Activated naive CD8-positive, alpha-beta T cell treated with anti-CD3 and anti-CD28 coated beads, Interleukin-2, amount 10 ng/mL, durations not matched to agents 7 days and 5 days (primary cell): ENCODE data around the gene DCC. TPM values are rescaled to one million over a fixed set of nuclear protein-coding genes. Genes with fewer than 3 reads are reported as not detected.

Experiments
- ATAC-seq: fragments of 150-1000 bp; cut with Tn5 transposase; one replicate; pipeline ENCODE4 v1.10.0; 2021; ENCODE audit warnings: low read depth, moderate library complexity
- POLR2A ChIA-PET: fragments of 350-600 bp; sonication (Branson Sonifier 250); formaldehyde crosslinking; loops from one replicate; lab custom pipeline; 2021; ENCODE audit warnings: antibody characterized with exemption; lab: Charles Lee
- DNase-seq: peaks from one replicate; pipeline ENCODE4 v3.0.0; 2021
- H3K27ac Mint-ChIP-seq: one replicate; pipeline ENCODE4 v1.8.0; 2022; ENCODE audit warnings: mild to moderate bottlenecking, mixed read lengths
- H3K27me3 Mint-ChIP-seq: one replicate; pipeline ENCODE4 v1.8.0; 2022; ENCODE audit warnings: mild to moderate bottlenecking, moderate library complexity, mixed read lengths
- H3K36me3 Mint-ChIP-seq: one replicate; pipeline ENCODE4 v1.8.0; 2021; ENCODE audit warnings: mild to moderate bottlenecking, mixed read lengths
- H3K4me1 Mint-ChIP-seq: one replicate; pipeline ENCODE4 v1.8.0; 2021; ENCODE audit warnings: mixed read lengths
- H3K4me3 Mint-ChIP-seq: one replicate; pipeline ENCODE4 v1.8.0; 2022; ENCODE audit warnings: mild to moderate bottlenecking, moderate library complexity, mixed read lengths
- H3K9me3 Mint-ChIP-seq: one replicate; pipeline ENCODE4 v1.8.0; 2021; ENCODE audit warnings: mixed read lengths
- total RNA-seq, 2 experiments: library from RNA; stranded (reverse); gene quantifications; one replicate each; pipeline ENCODE4 v1.2.3, GENCODE V29; 2021

Gene DCC
- total RNA-seq, 2 experiments from 2014 or later: not detected

DNA sequence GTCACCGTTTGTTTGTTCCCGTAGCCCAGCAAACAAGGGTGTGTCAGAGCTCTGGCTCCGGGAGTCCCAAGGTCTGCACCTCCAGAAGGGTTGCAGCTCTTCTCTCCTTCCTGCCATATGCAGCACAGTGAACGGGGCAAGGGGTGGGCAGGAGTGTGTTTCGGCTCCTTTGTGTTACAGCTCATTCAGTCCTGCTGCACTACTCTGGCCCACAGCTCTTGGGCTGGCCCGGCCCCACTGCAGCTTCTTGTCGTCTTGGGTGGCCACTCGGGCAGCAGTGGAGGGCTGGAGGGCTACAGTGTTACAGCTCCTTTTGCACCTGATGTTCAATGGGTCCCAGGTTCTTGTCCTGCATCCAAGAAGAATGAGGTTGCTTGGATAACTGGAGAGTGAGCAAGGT, 408.3 kb downstream of the DCC start:
- H3K27me3 Mint-ChIP-seq: no peaks in the 10 kb centered on the region
- H3K9me3 Mint-ChIP-seq: peaks cover 1% of the 10 kb centered on the region
- DNase-seq: no peak
- no peak for ATAC-seq
- no peak overlapping the region for H3K4me3 Mint-ChIP-seq
- H3K27ac Mint-ChIP-seq: no peak overlapping the region
- POLR2A ChIA-PET: no interaction called here
- H3K36me3 Mint-ChIP-seq: no peaks in the 10 kb centered on the region
- no peaks in the 10 kb centered on the region for H3K4me1 Mint-ChIP-seq

DNA sequence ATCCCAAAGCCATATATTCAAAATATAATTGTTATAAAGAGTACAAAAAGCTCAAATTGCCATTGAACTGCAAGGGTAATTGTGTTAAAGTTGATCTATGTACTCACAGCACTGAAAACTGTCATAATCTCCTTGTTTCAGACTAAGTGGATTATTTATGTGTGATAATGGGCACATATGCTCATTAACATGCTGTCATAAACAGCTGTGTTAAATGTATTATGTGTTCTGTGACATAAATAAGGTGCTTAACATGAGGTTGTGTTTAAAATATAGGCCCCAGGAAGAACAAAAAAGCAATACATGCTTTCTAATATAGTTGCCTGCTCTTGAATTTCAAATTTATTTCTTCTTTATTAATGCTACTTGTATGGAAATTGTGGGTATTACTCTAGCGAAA, 409.5 kb downstream of the DCC start:
- no peaks in the 10 kb centered on the region for H3K4me1 Mint-ChIP-seq
- no peak overlapping the region for H3K4me3 Mint-ChIP-seq
- DNase-seq (no peak), ATAC-seq (no peak)
- H3K36me3 Mint-ChIP-seq: no peaks in the 10 kb centered on the region
- no peak overlapping the region for H3K27ac Mint-ChIP-seq
- H3K9me3 Mint-ChIP-seq: peaks cover 1% of the 10 kb centered on the region
- H3K27me3 Mint-ChIP-seq: no peaks in the 10 kb centered on the region
- POLR2A ChIA-PET: no interaction called here

DNA sequence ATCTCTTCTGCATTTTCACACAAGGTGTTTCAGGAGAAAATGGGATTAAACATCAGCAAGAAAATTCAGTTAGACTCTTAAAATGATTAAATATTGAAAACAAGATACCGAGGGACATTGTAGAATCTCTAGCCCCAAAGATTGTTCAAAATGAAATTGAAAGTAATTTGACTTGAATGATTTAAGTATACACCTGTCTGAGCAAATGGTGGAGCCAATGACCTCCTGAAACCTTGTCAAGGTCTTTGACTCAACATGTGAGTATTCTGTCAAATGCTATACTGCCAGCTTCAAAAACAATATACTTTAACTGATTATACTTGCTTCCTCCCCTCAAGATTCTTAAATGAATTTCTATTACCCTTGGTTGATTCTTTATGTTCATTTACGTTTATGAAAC, 411.0 kb downstream of the DCC start:
- Mint-ChIP-seq H3K4me3 (no peak overlapping the region), H3K9me3 (peaks cover 1% of the 10 kb centered on the region), H3K27ac (no peak overlapping the region), H3K27me3 (no peaks in the 10 kb centered on the region), H3K4me1 (no peaks in the 10 kb centered on the region), H3K36me3 (no peaks in the 10 kb centered on the region)
- no peak for DNase-seq
- no peak for ATAC-seq
- POLR2A ChIA-PET: no interaction called here

GRCh38 chr18:52764316-52764715, 424.3 kb downstream of the DCC start:
- no peak for ATAC-seq
- no peak overlapping the region for H3K27ac Mint-ChIP-seq
- H3K9me3 Mint-ChIP-seq: peaks cover 5% of the 10 kb centered on the region
- DNase-seq: no peak
- POLR2A ChIA-PET: no interaction called here
- no peaks in the 10 kb centered on the region for H3K27me3 Mint-ChIP-seq
- no peaks in the 10 kb centered on the region for H3K4me1 Mint-ChIP-seq
- no peaks in the 10 kb centered on the region for H3K36me3 Mint-ChIP-seq
- H3K4me3 Mint-ChIP-seq: no peak overlapping the region

- ATAC-seq: no peak
- no peak overlapping the region for H3K4me3 Mint-ChIP-seq
- H3K4me1 Mint-ChIP-seq: no peaks in the 10 kb centered on the region
- H3K27ac Mint-ChIP-seq: no peak overlapping the region
- no peak for DNase-seq
- POLR2A ChIA-PET: no interaction called here
- no peaks in the 10 kb centered on the region for H3K36me3 Mint-ChIP-seq
- H3K27me3 Mint-ChIP-seq: no peaks in the 10 kb centered on the region
- peaks cover 2% of the 10 kb centered on the region for H3K9me3 Mint-ChIP-seq
Observed at GRCh38 chr18:52766002-52766545, 426.1 kb downstream of the DCC start.

DNA sequence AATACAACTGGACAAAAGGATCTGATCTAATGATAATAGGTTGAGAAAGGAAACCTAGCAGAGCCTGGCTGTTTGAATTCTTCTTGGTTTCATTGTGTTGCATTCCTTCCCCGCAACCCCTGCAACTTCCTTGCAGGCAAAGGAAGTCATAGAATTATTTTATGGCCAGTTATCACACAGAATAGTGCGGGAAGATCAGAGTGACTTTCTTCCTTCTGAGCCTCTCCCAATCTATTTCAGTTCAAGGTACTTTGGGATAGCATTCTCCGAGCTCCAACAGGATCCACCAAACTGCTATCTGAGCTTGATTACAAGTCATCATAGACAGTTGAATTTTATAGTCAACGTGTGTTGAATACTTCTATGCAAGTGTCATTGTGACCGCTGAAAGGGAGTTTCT, 441.1 kb downstream of the DCC start:
- Mint-ChIP-seq H3K27ac (no peak overlapping the region), H3K4me1 (no peaks in the 10 kb centered on the region), H3K27me3 (no peaks in the 10 kb centered on the region), H3K9me3 (peaks cover 2% of the 10 kb centered on the region), H3K4me3 (no peak overlapping the region), H3K36me3 (no peaks in the 10 kb centered on the region)
- POLR2A ChIA-PET: no interaction called here
- ATAC-seq (no peak), DNase-seq (no peak)

GRCh38 chr18:52791321-52791720, 451.3 kb downstream of the DCC start:
- Mint-ChIP-seq H3K4me1 (no peaks in the 10 kb centered on the region), H3K27me3 (no peaks in the 10 kb centered on the region), H3K27ac (no peak overlapping the region), H3K4me3 (no peak overlapping the region), H3K36me3 (no peaks in the 10 kb centered on the region), H3K9me3 (peaks cover 15% of the 10 kb centered on the region)
- DNase-seq (no peak), ATAC-seq (no peak)
- POLR2A ChIA-PET: no interaction called here

GRCh38 chr18:52812834-52813233, 472.8 kb downstream of the DCC start:
- H3K36me3 Mint-ChIP-seq: no peaks in the 10 kb centered on the region
- POLR2A ChIA-PET: no interaction called here
- H3K27me3 Mint-ChIP-seq: no peaks in the 10 kb centered on the region

GRCh38 chr18:52813635-52814416, 473.8 kb downstream of the DCC start:
- Mint-ChIP-seq H3K36me3 (no peaks in the 10 kb centered on the region), H3K27me3 (no peaks in the 10 kb centered on the region), H3K27ac (no peak overlapping the region), H3K4me1 (no peaks in the 10 kb centered on the region), H3K4me3 (no peak overlapping the region), H3K9me3 (peaks cover 9% of the 10 kb centered on the region)
- DNase-seq: no peak
- no peak for ATAC-seq
- POLR2A ChIA-PET: no interaction called here

More at GRCh38 chr18:52812834-52813233, 472.8 kb downstream of the DCC start:
- ATAC-seq (no peak), DNase-seq (no peak)
- H3K4me1 Mint-ChIP-seq: no peaks in the 10 kb centered on the region
- H3K4me3 Mint-ChIP-seq: no peak overlapping the region
- H3K27ac Mint-ChIP-seq: no peak overlapping the region
- peaks cover 9% of the 10 kb centered on the region for H3K9me3 Mint-ChIP-seq

- DNase-seq (no peak), ATAC-seq (no peak)
- Mint-ChIP-seq H3K27ac (no peak overlapping the region), H3K36me3 (no peaks in the 10 kb centered on the region), H3K27me3 (no peaks in the 10 kb centered on the region), H3K9me3 (peaks cover 5% of the 10 kb centered on the region), H3K4me3 (no peak overlapping the region), H3K4me1 (no peaks in the 10 kb centered on the region)
- POLR2A ChIA-PET: no interaction called here
Observed at GRCh38 chr18:52815651-52816050, 475.7 kb downstream of the DCC start.

GRCh38 chr18:52816121-52816520, 476.1 kb downstream of the DCC start:
- H3K27me3 Mint-ChIP-seq: no peaks in the 10 kb centered on the region
- H3K27ac Mint-ChIP-seq: no peak overlapping the region
- POLR2A ChIA-PET: no interaction called here
- DNase-seq (no peak), ATAC-seq (no peak)
- peaks cover 7% of the 10 kb centered on the region for H3K9me3 Mint-ChIP-seq
- H3K36me3 Mint-ChIP-seq: no peaks in the 10 kb centered on the region
- H3K4me3 Mint-ChIP-seq: no peak overlapping the region
- H3K4me1 Mint-ChIP-seq: no peaks in the 10 kb centered on the region

DNA sequence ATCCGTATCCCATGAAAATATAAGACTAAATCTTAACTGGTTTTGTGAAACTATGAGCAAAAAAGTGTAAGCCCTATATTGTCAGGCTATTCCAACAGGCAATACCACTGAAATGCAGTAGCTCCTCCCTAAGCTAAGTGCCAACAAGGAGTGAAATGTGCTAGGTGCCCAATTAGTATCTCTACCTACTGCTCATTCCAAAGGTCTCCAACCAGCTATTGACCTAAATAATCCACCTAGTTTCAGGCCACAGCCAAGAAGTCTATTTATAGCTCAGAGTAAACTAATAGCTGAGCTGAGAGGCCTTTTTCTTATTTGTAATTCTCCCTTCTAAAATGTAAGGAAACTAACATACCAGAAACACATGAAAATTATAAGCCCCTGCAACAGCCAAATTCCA, 482.2 kb downstream of the DCC start:
- no peak for ATAC-seq
- Mint-ChIP-seq H3K9me3 (peaks cover 3% of the 10 kb centered on the region), H3K4me1 (no peaks in the 10 kb centered on the region), H3K27ac (no peak overlapping the region), H3K4me3 (no peak overlapping the region), H3K36me3 (no peaks in the 10 kb centered on the region), H3K27me3 (no peaks in the 10 kb centered on the region)
- POLR2A ChIA-PET: no interaction called here
- DNase-seq: no peak

DNA sequence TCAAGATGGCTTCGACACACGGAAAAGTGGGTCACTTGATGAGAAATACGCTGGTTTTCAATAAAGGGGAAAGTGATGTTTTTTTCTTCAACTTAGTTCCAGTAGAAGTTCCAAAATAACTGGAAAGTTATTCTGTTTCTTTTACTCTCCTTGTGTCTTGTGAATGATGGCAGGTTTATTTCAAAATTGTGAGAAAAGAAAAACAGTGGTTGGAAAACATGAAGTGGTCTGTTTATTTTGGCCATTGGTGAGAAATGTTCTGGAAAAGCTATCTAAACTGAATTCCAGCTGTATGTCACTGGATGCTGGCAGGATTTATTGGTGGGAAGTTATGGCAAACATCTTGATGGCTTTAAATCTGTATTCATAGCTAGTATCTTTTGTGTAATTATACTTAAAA, 484.1 kb downstream of the DCC start:
- Mint-ChIP-seq H3K27ac (no peak overlapping the region), H3K4me3 (no peak overlapping the region), H3K4me1 (no peaks in the 10 kb centered on the region), H3K9me3 (peaks cover 3% of the 10 kb centered on the region), H3K36me3 (no peaks in the 10 kb centered on the region), H3K27me3 (no peaks in the 10 kb centered on the region)
- POLR2A ChIA-PET: no interaction called here
- ATAC-seq: no peak
- DNase-seq: no peak

DNA sequence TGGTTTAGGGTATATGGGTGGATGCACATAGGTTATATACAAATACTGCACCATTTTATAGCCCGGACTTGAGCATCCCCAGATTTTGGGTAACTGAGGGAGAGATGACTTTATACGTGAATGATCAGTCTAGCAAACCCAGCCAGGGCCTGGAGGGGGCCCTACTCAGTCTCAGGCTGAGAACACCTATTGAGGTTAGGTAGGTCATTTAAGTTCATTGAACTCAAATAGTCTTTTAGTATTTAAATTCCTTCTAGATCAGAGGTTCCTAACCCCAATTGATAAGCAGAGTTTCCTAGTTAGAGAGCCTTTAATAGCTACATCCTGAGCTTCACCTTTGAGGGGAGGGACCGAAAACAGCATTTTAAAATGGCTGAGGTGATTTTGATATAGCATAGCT, 487.0 kb downstream of the DCC start:
- Mint-ChIP-seq H3K27me3 (no peaks in the 10 kb centered on the region), H3K36me3 (no peaks in the 10 kb centered on the region), H3K4me1 (no peaks in the 10 kb centered on the region), H3K27ac (no peak overlapping the region), H3K4me3 (no peak overlapping the region), H3K9me3 (peaks cover 3% of the 10 kb centered on the region)
- ATAC-seq (no peak), DNase-seq (no peak)
- POLR2A ChIA-PET: no interaction called here
